Measurements from ENCODE around the gene CORO2B.
"Not testable (repeated sequence)": the region's sequence is repeated elsewhere in the genome, so short reads cannot be mapped to it uniquely, and the experiment has no call there.

The CORO2B gene

DNA sequence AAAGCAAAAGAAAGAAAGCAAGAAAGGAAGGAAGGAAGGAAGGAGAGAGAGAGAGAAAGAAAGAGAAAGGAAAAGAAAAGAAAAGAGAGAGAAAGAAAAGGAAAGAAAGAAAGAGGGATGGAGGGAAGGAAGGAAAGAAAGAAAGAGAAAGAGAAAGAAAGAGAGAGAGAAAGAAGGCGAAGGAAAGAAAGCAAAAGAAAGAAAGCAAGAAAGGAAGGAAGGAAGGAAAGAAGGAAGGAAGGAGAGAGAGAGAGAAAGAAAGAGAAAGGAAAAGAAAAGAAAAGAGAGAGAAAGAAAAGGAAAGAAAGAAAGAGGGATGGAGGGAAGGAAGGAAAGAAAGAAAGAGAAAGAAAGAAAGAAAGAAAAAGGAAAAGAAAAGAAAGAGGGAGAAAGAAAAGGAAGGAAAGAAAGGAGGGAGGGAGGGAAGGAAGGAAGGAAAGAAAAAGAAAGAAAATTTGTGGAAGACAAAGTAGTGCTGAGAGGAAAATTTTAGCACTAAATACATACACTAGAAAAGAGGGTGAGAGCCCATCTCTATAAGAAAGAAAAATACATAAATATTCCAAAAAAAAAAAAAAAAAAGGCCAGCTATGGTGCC, 181.3 kb downstream of the CORO2B start:
- DNase-seq (ENCODE audit: low spot score in 2 of 2); ATAC-seq (replicated peaks; ENCODE audit: extremely low read depth, poor library complexity, severe bottlenecking); H3K36me3 Mint-ChIP-seq (ENCODE audit: insufficient read depth); H3K27ac Mint-ChIP-seq (ENCODE audit: low read depth); H3K4me3 Mint-ChIP-seq; H3K4me1 Mint-ChIP-seq; H3K9me3 Mint-ChIP-seq: not testable (repeated sequence)
- peaks cover 82% of the 10 kb centered on the region for H3K27me3 Mint-ChIP-seq

DNA sequence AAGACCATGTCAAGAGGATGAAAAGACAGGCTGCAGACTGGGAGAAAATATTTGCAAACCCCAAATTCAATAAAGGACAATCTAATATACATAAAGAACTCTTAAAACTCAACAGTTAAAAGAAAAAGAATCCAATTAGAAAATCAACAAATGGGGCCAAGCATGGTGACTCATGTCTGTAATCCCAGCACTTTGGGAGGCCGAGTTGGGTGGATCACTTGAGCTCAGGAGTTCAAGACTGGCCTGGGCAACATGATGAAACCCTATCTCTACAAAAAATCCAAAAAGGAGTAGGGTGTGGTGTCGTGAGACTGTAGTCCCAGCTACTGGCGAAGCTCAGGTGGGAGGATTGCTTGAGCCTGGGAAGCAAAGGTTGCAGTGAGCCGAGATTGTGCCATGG, 184.3 kb downstream of the CORO2B start:
- Mint-ChIP-seq H3K9me3 (no peaks in the 10 kb centered on the region), H3K36me3 (ENCODE audit: insufficient read depth) (no peaks in the 10 kb centered on the region), H3K4me3 (no peak overlapping the region), H3K4me1 (no peaks in the 10 kb centered on the region), H3K27ac (ENCODE audit: low read depth) (no peak overlapping the region), H3K27me3 (peaks cover 86% of the 10 kb centered on the region)
- DNase-seq (ENCODE audit: low spot score in 2 of 2) (no peak), ATAC-seq (replicated peaks; ENCODE audit: extremely low read depth, poor library complexity, severe bottlenecking) (no peak)

DNA sequence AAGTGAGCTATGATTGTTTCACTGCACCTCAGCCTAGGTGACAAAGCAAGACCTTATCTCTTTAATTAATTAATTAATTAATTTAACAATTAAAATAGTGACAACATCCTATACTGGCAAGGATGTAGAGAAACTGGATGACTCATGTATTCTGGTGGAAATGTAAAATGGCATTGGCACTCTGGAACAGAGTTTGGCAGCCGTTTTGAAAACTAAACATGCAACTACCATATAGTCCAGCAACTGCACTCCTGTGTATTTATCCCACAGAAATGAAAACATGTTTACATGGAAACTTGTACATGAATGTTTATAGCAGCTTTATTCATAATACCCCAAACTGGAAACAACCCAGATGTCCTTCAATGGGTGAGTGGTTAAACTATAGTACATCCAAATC, 185.3 kb downstream of the CORO2B start:
- no peaks in the 10 kb centered on the region for H3K9me3 Mint-ChIP-seq
- peaks cover 82% of the 10 kb centered on the region for H3K27me3 Mint-ChIP-seq
- ATAC-seq (replicated peaks; ENCODE audit: extremely low read depth, poor library complexity, severe bottlenecking) (no peak), DNase-seq (ENCODE audit: low spot score in 2 of 2) (no peak)
- H3K4me3 Mint-ChIP-seq = no peak overlapping the region
- H3K27ac Mint-ChIP-seq (ENCODE audit: low read depth) = no peak overlapping the region
- H3K4me1 Mint-ChIP-seq = no peaks in the 10 kb centered on the region
- no peaks in the 10 kb centered on the region for H3K36me3 Mint-ChIP-seq (ENCODE audit: insufficient read depth)

DNA sequence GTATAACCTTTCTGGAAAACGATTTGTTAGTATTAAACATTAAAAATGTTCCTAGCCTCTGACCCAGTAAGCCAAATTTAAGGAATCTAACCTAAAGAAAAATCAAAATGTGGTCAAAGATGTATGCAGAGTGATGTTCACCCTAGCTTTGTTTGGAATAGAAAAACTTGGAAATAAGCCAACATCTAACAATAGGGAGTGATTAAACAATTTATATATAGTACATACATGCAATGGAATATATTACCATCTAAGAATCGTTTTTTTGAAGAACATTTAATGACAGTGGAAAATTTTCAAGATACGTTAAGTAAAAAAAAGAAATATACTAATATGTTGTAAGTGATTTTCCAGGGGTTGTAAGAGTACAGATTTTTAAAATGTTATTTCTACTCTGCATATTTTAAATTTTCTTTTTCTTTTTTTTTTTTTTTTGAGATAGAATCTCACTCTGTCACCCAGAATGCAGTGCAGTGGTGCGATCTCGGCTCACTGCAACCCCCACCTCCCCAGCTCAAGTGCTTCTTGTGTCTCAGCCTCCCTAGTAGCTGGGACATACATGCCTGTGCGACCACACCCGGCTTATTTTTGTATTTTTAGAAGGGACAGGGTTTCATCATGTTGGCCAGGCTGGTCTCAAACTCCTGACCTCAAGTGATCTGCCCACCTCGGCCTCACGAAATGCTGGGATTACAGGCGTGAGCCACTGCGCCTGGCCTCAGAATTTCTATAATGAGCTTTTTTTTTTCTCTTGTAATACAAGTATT, 187.0 kb downstream of the CORO2B start:
- ATAC-seq (replicated peaks; ENCODE audit: extremely low read depth, poor library complexity, severe bottlenecking) (no peak), DNase-seq (ENCODE audit: low spot score in 2 of 2) (no peak)
- H3K36me3 Mint-ChIP-seq (ENCODE audit: insufficient read depth) = no peaks in the 10 kb centered on the region
- H3K4me1 Mint-ChIP-seq = no peaks in the 10 kb centered on the region
- no peaks in the 10 kb centered on the region for H3K9me3 Mint-ChIP-seq
- H3K27me3 Mint-ChIP-seq = peaks cover 65% of the 10 kb centered on the region
- H3K27ac Mint-ChIP-seq (ENCODE audit: low read depth) = no peak overlapping the region
- no peak overlapping the region for H3K4me3 Mint-ChIP-seq

DNA sequence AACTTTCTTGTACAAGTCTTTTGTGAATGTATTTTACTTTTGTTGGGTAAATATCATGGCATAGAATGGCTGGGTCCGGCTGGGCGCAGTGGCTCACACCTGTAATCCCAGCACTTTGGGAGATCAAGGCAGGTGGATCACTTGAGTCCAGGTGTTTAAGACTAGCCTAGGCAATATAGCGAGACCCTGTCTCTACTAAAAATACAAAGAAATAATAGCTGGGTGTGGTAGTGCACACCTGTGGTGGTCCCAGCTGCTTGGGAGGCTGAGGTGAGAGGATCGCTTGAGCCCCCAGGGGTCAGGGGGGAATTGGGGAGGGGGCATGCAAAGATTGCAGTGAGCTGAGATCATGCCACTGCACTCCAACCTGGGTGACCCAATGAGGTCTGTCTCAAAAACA, 189.0 kb downstream of the CORO2B start:
- H3K4me1 Mint-ChIP-seq = no peaks in the 10 kb centered on the region
- peaks cover 46% of the 10 kb centered on the region for H3K27me3 Mint-ChIP-seq
- H3K9me3 Mint-ChIP-seq = no peaks in the 10 kb centered on the region
- ATAC-seq (replicated peaks; ENCODE audit: extremely low read depth, poor library complexity, severe bottlenecking) (no peak), DNase-seq (ENCODE audit: low spot score in 2 of 2) (no peak)
- H3K4me3 Mint-ChIP-seq = no peak overlapping the region
- no peaks in the 10 kb centered on the region for H3K36me3 Mint-ChIP-seq (ENCODE audit: insufficient read depth)
- H3K27ac Mint-ChIP-seq (ENCODE audit: low read depth) = no peak overlapping the region

DNA sequence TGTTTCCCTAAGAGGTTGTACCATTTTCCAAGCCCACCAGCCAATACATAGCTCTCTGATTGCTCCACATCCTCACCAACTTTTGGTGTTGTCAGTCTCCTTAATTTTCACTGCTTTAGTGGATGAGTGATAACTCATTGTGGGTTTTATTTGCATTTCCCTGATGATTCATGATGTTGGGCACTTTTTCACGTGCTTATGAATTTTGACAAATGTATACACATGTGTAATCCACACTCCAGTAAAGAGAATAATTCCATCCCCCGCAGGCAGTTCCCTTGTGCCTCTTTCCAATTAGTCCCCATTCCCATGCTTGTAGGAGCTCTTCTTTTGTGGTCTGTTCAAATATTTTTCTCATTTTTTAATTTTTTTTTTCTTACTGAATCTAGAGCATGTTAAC, 189.5 kb downstream of the CORO2B start:
- DNase-seq (ENCODE audit: low spot score in 2 of 2) = no peak
- no peaks in the 10 kb centered on the region for H3K36me3 Mint-ChIP-seq (ENCODE audit: insufficient read depth)
- no peaks in the 10 kb centered on the region for H3K4me1 Mint-ChIP-seq
- H3K9me3 Mint-ChIP-seq = no peaks in the 10 kb centered on the region
- H3K27me3 Mint-ChIP-seq = peaks cover 41% of the 10 kb centered on the region
- no peak for ATAC-seq (replicated peaks; ENCODE audit: extremely low read depth, poor library complexity, severe bottlenecking)
- no peak overlapping the region for H3K4me3 Mint-ChIP-seq
- no peak overlapping the region for H3K27ac Mint-ChIP-seq (ENCODE audit: low read depth)

DNA sequence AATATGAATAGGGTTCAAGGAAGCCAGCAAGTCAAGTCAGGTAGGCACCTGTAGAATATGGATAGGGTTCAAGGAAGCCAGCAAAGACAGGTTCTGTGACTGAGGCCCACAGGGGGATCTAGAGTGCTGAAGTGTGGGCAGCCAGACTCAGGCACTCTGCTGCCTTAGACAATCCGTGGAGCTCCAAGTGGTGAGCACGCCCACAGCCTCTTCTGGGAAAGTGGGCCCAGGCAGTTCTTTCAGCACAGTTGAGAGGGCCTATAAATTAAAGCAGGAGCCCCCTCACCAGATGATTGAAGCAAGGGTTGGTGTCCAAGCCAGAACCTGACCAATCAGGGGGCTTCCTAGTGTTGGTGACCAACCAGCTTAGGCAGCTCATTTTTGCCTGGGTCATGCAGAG, 190.9 kb downstream of the CORO2B start:
- peaks cover 31% of the 10 kb centered on the region for H3K27me3 Mint-ChIP-seq
- no peaks in the 10 kb centered on the region for H3K4me1 Mint-ChIP-seq
- ATAC-seq (replicated peaks; ENCODE audit: extremely low read depth, poor library complexity, severe bottlenecking) = no peak
- H3K4me3 Mint-ChIP-seq = no peak overlapping the region
- H3K27ac Mint-ChIP-seq (ENCODE audit: low read depth) = no peak overlapping the region
- H3K36me3 Mint-ChIP-seq (ENCODE audit: insufficient read depth) = no peaks in the 10 kb centered on the region
- DNase-seq (ENCODE audit: low spot score in 2 of 2) = no peak
- H3K9me3 Mint-ChIP-seq = no peaks in the 10 kb centered on the region

DNA sequence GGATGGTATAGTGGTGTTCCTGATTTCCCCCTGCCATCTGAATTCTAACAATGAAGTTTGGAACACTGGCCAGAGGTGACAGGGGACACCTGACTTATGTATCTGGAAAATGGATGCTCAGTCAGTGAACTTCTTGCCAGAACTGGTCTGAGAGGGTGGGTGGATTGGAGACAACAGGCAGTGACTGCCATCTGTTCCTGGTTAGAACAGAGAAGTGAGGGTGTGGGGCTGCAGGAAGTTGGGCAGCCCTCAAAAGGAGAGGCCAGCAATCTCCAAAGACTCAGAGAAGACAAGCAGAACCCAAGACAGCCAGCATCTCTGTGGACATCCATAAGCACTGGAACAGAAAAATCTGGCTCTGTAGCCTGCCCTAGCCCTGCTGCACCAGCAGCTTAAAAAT, 191.4 kb downstream of the CORO2B start:
- Mint-ChIP-seq H3K36me3 (ENCODE audit: insufficient read depth) (no peaks in the 10 kb centered on the region), H3K27ac (ENCODE audit: low read depth) (no peak overlapping the region), H3K27me3 (peaks cover 26% of the 10 kb centered on the region), H3K9me3 (no peaks in the 10 kb centered on the region), H3K4me1 (no peaks in the 10 kb centered on the region), H3K4me3 (no peak overlapping the region)
- DNase-seq (ENCODE audit: low spot score in 2 of 2) (no peak), ATAC-seq (replicated peaks; ENCODE audit: extremely low read depth, poor library complexity, severe bottlenecking) (no peak)

DNA sequence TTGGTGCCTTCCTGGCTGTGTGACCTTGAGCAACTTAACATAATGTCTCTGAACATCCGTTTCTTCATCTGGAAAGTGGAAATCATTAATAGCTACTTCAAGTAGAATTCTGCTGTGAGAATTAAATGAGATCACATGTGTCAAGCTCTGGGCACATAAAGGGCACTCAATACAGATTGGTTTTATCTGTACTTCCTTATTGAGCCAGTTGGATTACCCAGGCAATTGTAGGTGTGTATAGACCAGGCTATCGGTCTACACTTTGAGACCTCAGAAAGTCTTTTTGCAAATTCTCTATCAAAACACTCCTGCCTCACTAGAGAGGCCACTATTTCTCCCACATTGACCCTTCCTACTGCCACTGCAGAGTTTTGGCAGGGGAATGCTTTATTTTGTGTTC, 194.2 kb downstream of the CORO2B start:
- DNase-seq (ENCODE audit: low spot score in 2 of 2) (no peak), ATAC-seq (replicated peaks; ENCODE audit: extremely low read depth, poor library complexity, severe bottlenecking) (no peak)
- Mint-ChIP-seq H3K9me3 (no peaks in the 10 kb centered on the region), H3K4me3 (no peak overlapping the region), H3K36me3 (ENCODE audit: insufficient read depth) (peaks cover 2% of the 10 kb centered on the region), H3K4me1 (no peaks in the 10 kb centered on the region), H3K27ac (ENCODE audit: low read depth) (no peak overlapping the region), H3K27me3 (peaks cover 7% of the 10 kb centered on the region)

DNA sequence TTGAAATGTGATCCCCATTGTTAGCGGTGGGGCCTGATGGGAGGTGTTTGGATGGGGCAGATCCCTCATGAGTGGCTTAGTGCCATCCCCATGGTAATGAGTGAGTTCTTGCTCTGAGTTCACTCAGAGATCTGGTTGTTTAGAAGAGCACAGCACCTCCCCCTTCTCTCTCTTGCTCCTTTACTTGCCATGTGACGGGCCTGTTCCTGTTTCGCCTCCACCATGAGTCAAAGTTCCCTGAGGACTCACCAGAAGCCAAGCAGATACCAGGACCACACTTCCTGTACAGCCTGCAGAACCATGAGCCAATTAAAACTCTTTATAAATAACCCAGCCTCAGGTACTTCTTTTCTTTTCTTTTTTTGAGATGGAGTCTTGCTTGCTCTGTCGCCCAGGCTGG, 195.3 kb downstream of the CORO2B start:
- DNase-seq (ENCODE audit: low spot score in 2 of 2) (no peak), ATAC-seq (replicated peaks; ENCODE audit: extremely low read depth, poor library complexity, severe bottlenecking) (no peak)
- H3K4me1 Mint-ChIP-seq = no peaks in the 10 kb centered on the region
- no peaks in the 10 kb centered on the region for H3K27me3 Mint-ChIP-seq
- no peak overlapping the region for H3K27ac Mint-ChIP-seq (ENCODE audit: low read depth)
- no peaks in the 10 kb centered on the region for H3K9me3 Mint-ChIP-seq
- no peak overlapping the region for H3K4me3 Mint-ChIP-seq
- peaks cover 7% of the 10 kb centered on the region for H3K36me3 Mint-ChIP-seq (ENCODE audit: insufficient read depth)

DNA sequence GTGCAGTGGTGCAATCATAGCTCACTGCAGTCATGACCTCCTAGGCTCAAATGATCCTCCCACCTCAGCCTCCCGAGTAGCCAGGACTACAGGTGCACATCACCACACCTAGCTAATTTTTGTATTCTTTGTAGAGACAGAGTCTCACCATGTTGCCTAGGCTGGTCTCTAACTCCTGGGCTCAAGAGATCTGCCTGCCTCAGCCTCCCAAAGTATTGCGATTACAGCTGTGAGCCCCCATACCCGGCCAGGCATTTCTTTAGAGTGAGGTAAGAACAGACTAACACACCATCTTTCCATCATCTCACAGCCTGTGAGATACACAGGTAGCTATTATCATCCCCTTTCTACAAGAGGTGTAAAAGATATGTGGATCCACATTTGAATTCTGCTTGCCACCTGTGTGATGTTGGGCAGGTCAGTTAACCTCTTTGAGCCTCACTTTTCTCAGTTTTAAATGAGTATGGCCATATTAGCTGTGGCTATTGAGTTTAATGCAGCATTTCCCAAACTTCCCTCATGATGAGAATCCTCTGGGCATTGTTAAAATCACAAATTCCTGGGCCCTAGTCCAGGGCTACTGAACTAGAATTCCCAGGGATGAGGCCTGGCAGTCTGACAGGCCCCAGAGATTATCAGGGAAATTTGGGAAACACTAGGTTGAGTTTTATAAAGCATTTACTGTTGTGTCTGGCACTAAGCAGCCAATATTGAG, 195.9 kb downstream of the CORO2B start:
- no peak for ATAC-seq (replicated peaks; ENCODE audit: extremely low read depth, poor library complexity, severe bottlenecking)
- DNase-seq (ENCODE audit: low spot score in 2 of 2) = no peak
- Mint-ChIP-seq H3K27me3 (no peaks in the 10 kb centered on the region), H3K36me3 (ENCODE audit: insufficient read depth) (peaks cover 10% of the 10 kb centered on the region), H3K27ac (ENCODE audit: low read depth) (no peak overlapping the region), H3K4me3 (no peak overlapping the region), H3K9me3 (no peaks in the 10 kb centered on the region), H3K4me1 (no peaks in the 10 kb centered on the region)

DNA sequence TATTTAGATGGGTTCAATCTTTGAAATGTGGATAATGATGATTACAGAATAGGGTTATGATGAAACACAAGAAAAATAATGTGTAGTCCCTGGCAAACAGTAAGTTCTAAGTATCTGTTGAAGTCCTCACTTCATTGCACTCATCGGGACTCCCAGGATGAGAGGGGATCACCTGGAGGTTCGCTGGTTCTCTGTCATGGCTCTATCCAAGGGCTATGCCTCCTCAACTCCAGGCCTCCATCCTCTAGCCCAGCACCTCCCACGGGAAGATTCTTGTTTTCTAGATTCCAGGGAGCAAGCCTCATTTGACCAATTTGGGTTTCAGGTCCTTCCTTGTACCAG, 196.4 kb downstream of the CORO2B start:
- no peak for DNase-seq (ENCODE audit: low spot score in 2 of 2)
- H3K9me3 Mint-ChIP-seq = no peaks in the 10 kb centered on the region
- no peaks in the 10 kb centered on the region for H3K27me3 Mint-ChIP-seq
- peaks cover 15% of the 10 kb centered on the region for H3K36me3 Mint-ChIP-seq (ENCODE audit: insufficient read depth)
- H3K27ac Mint-ChIP-seq (ENCODE audit: low read depth) = no peak overlapping the region
- ATAC-seq (replicated peaks; ENCODE audit: extremely low read depth, poor library complexity, severe bottlenecking) = no peak
- H3K4me1 Mint-ChIP-seq = no peaks in the 10 kb centered on the region
- H3K4me3 Mint-ChIP-seq = no peak overlapping the region
